Adrenal gland (tissue), 5 donors: Measurements from ENCODE around the gene PTPMT1.
"Not testable (repeated sequence)": the region's sequence is repeated elsewhere in the genome, so short reads cannot be mapped to it uniquely, and the experiment has no call there.

Experiments used
- POLR2A ChIP-seq, 2 donors: fragments of 450-650 bp; IDR thresholded peaks; one replicate each; pipeline ENCODE4 v1.6.1; 2017; ENCODE audit warnings: antibody characterized with exemption in 2 of 2, mild to moderate bottlenecking in 2 of 2, moderate library complexity in 1 of 2
- TF ChIP-seq, protein P1 (sequence below), 6 experiments: fragments of 450-650 bp in 4 of 6; fragments of 200-600 bp in 2 of 6; sonication (generic) in 1 of 6; IDR thresholded peaks; 1 replicate in 5 of 6; 2 replicates in 1 of 6; pipeline versions ENCODE4 v1.5.1 to v1.8.0; 2016 to 2021; ENCODE audit warnings: antibody characterized with exemption in 6 of 6, mild to moderate bottlenecking in 2 of 6, moderate library complexity in 1 of 6
- donor health status: DM: no; HTN: no; CAD: no.

DNA sequence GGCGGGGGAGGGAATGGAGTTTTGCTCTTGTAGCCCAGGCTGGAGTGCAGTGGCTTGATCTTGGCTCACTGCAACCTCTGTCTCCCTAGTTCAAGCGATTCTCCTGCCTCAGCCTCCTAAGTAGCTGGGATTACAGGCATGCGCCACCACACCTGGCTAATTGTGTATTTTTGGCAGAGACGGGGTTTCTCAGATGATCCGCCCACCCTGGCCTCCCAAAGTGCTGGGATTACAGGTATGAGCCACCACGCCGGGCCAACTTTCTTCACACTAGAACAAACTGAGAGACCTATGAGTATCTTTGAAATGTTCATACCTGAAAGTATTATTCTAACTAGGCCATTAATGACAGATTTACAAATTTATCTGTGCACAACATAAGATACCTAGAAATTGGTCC lies 19.1 kb upstream of the PTPMT1 start:
- TF ChIP-seq POLR2A (IDR thresholded peaks at IDR 0.05), result not testable (repeated sequence)
- TF ChIP-seq, protein P1, sequence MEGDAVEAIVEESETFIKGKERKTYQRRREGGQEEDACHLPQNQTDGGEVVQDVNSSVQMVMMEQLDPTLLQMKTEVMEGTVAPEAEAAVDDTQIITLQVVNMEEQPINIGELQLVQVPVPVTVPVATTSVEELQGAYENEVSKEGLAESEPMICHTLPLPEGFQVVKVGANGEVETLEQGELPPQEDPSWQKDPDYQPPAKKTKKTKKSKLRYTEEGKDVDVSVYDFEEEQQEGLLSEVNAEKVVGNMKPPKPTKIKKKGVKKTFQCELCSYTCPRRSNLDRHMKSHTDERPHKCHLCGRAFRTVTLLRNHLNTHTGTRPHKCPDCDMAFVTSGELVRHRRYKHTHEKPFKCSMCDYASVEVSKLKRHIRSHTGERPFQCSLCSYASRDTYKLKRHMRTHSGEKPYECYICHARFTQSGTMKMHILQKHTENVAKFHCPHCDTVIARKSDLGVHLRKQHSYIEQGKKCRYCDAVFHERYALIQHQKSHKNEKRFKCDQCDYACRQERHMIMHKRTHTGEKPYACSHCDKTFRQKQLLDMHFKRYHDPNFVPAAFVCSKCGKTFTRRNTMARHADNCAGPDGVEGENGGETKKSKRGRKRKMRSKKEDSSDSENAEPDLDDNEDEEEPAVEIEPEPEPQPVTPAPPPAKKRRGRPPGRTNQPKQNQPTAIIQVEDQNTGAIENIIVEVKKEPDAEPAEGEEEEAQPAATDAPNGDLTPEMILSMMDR (IDR thresholded peaks at IDR 0.05), result not testable (repeated sequence)
